ENCODE measurements around the gene GCFC2. TPM values are rescaled to one million over a fixed set of nuclear protein-coding genes. Genes with fewer than 3 reads are reported as not detected.

GCFC2 gene
- total and polyA plus RNA-seq, 2 donors (not counting 3 experiments of a cell fraction or from before 2014, with no cell fraction given): 5.7 to 20.0 TPM

DNA sequence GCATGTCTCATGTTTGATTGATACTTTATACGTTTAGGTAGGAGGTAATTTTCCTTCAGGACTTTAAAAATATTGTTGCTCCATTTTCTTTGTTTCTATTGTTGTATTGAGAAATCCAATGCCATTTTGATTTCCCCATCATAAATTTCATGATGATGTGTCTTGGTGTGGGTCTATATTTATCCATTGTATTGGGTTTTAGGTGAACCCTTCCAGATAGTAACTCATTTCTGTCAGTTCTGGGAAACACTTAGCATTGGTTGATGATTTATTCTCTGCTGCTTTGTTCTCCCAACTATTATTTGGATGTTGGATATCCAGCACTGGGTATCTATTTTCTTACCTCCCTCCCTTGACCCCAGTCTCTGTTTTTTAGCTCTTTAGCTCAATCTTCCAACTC lies 54.2 kb downstream of the GCFC2 start:
- dilution Hi-C loops (cut with MboI; ENCODE audit: extremely low pct_ligation_motif_present, low sequenced_read_pairs): no loop called here
- POLR2A ChIA-PET: no interaction called here
- CTCF ChIA-PET: interaction anchor here (1.0 to 2.7 kb wide), 7 partner anchors 8 to 25 kb away, joined by 3 to 11 read pairs (median 5); partner anchors contain the start of gene MRPL19

More for the DNA sequence above, 54.2 kb downstream of the GCFC2 start:
- no peaks in the 10 kb centered on the region for H3K79me2 ChIP-seq (ENCODE audit: control insufficient read depth, insufficient read depth, low read length)
- no peak overlapping the region for H3K9ac ChIP-seq (replicated peaks; ENCODE audit: extremely low read depth, insufficient read depth, low read length)
- FAIRE-seq (no peak), DNase-seq (ENCODE audit: low read depth, low spot score) (no peak)
- no peak overlapping the region for H3K4me2 ChIP-seq (ENCODE audit: insufficient read depth, low read length)
- peaks cover 2% of the 10 kb centered on the region for H3K9me1 ChIP-seq (replicated peaks; ENCODE audit: control insufficient read depth, extremely low read depth, insufficient read depth, low read length)
- H3K27me3 ChIP-seq (ENCODE audit: control insufficient read depth in 2 of 2, insufficient read depth in 2 of 2, low read length in 2 of 2): no peaks in the 10 kb centered on the region
- H3K36me3 ChIP-seq (ENCODE audit: control insufficient read depth in 2 of 2, extremely low read depth in 1 of 2, insufficient read depth in 2 of 2, low read length in 2 of 2): peaks cover 14 to 32% of the 10 kb centered on the region in 2 experiments
- no peaks in the 10 kb centered on the region for H3K9me3 ChIP-seq (replicated peaks; ENCODE audit: control insufficient read depth, insufficient read depth, low read length)
- intact Hi-C loops (cut with micrococcal nuclease): no loop called here
- no peaks in the 10 kb centered on the region for H3K4me1 ChIP-seq (ENCODE audit: control insufficient read depth, extremely low read depth, insufficient read depth, low read length)
- H3K27ac ChIP-seq (ENCODE audit: insufficient read depth, low read depth, low read length): no peak overlapping the region
- no peak overlapping the region for H2AFZ ChIP-seq (ENCODE audit: low read depth, low read length)
- TF ChIP-seq EZH2 (IDR thresholded peaks at IDR 0.05; ENCODE audit: borderline replicate concordance, low read depth, low read length, severe bottlenecking) (no peak), POLR2AphosphoS5 (IDR thresholded peaks at IDR 0.05; ENCODE audit: insufficient read depth, low read depth, low read length) (no peak), JUN (IDR thresholded peaks at IDR 0.05; ENCODE audit: borderline replicate concordance, insufficient read depth, insufficient read length, low read depth) (no peak), FOS (IDR thresholded peaks at IDR 0.05; ENCODE audit: borderline replicate concordance, insufficient read depth, low read length) (no peak), MYC (IDR thresholded peaks at IDR 0.05; ENCODE audit: low read depth, low read length) (no peak), POLR2A (IDR thresholded peaks at IDR 0.05; ENCODE audit: low read depth, low read length) (no peak), GATA2 (IDR thresholded peaks at IDR 0.05; ENCODE audit: insufficient read depth, insufficient read length, low read depth, low read length) (no peak)
- TF ChIP-seq, protein P1, sequence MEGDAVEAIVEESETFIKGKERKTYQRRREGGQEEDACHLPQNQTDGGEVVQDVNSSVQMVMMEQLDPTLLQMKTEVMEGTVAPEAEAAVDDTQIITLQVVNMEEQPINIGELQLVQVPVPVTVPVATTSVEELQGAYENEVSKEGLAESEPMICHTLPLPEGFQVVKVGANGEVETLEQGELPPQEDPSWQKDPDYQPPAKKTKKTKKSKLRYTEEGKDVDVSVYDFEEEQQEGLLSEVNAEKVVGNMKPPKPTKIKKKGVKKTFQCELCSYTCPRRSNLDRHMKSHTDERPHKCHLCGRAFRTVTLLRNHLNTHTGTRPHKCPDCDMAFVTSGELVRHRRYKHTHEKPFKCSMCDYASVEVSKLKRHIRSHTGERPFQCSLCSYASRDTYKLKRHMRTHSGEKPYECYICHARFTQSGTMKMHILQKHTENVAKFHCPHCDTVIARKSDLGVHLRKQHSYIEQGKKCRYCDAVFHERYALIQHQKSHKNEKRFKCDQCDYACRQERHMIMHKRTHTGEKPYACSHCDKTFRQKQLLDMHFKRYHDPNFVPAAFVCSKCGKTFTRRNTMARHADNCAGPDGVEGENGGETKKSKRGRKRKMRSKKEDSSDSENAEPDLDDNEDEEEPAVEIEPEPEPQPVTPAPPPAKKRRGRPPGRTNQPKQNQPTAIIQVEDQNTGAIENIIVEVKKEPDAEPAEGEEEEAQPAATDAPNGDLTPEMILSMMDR (IDR thresholded peaks at IDR 0.05; ENCODE audit: extremely low read depth in 1 of 2, insufficient read depth in 1 of 2, low read depth in 1 of 2, low read length in 2 of 2): no peak
- TF ChIP-seq, protein P2, sequence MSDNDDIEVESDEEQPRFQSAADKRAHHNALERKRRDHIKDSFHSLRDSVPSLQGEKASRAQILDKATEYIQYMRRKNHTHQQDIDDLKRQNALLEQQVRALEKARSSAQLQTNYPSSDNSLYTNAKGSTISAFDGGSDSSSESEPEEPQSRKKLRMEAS (IDR thresholded peaks at IDR 0.05; ENCODE audit: insufficient read depth, insufficient read length): no peak
- no TSS peak for BruUV-seq (replicated peaks)
- H4K20me1 ChIP-seq (replicated peaks; ENCODE audit: control insufficient read depth, extremely low read depth, insufficient read depth, low read length): no peaks in the 10 kb centered on the region
- no peak overlapping the region for H3K4me3 ChIP-seq (replicated peaks in 1 of 3; ENCODE audit: insufficient read depth in 1 of 3, low read depth in 1 of 3, low read length in 3 of 3)
